ENCODE measurements around the gene RPS27L. TPM values are rescaled to one million over a fixed set of nuclear protein-coding genes. Genes with fewer than 3 reads are reported as not detected.

Gene RPS27L
- total and polyA plus RNA-seq, 2 of the 8 experiments (the other 6 are each of a cell fraction or from before 2014, with no cell fraction given), result 115 to 143 TPM

DNA sequence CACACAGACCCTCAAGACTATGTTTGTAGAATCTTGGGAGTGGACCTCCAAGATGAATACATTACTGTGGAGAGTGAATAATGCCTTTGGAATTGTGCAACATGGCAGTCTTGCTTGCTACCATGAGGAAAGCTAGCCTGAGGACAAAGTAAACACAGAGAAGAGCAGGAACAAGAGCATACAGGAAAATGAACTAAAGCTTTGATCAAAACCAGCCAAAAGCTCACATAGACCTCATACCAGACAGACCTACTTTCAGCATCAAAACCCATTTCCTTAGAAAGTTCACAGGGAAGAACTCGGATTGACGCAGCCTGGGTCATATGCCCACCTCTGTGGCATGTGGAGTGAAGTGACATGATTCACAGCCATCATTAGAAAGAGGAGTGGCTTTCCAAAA, 28.8 kb upstream of the RPS27L start (continued):
- TF ChIP-seq, protein P1, sequence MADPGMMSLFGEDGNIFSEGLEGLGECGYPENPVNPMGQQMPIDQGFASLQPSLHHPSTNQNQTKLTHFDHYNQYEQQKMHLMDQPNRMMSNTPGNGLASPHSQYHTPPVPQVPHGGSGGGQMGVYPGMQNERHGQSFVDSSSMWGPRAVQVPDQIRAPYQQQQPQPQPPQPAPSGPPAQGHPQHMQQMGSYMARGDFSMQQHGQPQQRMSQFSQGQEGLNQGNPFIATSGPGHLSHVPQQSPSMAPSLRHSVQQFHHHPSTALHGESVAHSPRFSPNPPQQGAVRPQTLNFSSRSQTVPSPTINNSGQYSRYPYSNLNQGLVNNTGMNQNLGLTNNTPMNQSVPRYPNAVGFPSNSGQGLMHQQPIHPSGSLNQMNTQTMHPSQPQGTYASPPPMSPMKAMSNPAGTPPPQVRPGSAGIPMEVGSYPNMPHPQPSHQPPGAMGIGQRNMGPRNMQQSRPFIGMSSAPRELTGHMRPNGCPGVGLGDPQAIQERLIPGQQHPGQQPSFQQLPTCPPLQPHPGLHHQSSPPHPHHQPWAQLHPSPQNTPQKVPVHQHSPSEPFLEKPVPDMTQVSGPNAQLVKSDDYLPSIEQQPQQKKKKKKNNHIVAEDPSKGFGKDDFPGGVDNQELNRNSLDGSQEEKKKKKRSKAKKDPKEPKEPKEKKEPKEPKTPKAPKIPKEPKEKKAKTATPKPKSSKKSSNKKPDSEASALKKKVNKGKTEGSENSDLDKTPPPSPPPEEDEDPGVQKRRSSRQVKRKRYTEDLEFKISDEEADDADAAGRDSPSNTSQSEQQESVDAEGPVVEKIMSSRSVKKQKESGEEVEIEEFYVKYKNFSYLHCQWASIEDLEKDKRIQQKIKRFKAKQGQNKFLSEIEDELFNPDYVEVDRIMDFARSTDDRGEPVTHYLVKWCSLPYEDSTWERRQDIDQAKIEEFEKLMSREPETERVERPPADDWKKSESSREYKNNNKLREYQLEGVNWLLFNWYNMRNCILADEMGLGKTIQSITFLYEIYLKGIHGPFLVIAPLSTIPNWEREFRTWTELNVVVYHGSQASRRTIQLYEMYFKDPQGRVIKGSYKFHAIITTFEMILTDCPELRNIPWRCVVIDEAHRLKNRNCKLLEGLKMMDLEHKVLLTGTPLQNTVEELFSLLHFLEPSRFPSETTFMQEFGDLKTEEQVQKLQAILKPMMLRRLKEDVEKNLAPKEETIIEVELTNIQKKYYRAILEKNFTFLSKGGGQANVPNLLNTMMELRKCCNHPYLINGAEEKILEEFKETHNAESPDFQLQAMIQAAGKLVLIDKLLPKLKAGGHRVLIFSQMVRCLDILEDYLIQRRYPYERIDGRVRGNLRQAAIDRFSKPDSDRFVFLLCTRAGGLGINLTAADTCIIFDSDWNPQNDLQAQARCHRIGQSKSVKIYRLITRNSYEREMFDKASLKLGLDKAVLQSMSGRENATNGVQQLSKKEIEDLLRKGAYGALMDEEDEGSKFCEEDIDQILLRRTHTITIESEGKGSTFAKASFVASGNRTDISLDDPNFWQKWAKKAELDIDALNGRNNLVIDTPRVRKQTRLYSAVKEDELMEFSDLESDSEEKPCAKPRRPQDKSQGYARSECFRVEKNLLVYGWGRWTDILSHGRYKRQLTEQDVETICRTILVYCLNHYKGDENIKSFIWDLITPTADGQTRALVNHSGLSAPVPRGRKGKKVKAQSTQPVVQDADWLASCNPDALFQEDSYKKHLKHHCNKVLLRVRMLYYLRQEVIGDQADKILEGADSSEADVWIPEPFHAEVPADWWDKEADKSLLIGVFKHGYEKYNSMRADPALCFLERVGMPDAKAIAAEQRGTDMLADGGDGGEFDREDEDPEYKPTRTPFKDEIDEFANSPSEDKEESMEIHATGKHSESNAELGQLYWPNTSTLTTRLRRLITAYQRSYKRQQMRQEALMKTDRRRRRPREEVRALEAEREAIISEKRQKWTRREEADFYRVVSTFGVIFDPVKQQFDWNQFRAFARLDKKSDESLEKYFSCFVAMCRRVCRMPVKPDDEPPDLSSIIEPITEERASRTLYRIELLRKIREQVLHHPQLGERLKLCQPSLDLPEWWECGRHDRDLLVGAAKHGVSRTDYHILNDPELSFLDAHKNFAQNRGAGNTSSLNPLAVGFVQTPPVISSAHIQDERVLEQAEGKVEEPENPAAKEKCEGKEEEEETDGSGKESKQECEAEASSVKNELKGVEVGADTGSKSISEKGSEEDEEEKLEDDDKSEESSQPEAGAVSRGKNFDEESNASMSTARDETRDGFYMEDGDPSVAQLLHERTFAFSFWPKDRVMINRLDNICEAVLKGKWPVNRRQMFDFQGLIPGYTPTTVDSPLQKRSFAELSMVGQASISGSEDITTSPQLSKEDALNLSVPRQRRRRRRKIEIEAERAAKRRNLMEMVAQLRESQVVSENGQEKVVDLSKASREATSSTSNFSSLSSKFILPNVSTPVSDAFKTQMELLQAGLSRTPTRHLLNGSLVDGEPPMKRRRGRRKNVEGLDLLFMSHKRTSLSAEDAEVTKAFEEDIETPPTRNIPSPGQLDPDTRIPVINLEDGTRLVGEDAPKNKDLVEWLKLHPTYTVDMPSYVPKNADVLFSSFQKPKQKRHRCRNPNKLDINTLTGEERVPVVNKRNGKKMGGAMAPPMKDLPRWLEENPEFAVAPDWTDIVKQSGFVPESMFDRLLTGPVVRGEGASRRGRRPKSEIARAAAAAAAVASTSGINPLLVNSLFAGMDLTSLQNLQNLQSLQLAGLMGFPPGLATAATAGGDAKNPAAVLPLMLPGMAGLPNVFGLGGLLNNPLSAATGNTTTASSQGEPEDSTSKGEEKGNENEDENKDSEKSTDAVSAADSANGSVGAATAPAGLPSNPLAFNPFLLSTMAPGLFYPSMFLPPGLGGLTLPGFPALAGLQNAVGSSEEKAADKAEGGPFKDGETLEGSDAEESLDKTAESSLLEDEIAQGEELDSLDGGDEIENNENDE (IDR thresholded peaks at IDR 0.05; ENCODE audit: insufficient replicate concordance, low read length), result no peak
- no peak for TF ChIP-seq SIN3A (conservative IDR thresholded peaks at IDR 0.05 in 1 of 2, IDR thresholded peaks at IDR 0.05 in 1 of 2; ENCODE audit: low read depth in 1 of 2, low read length in 2 of 2)
- TF ChIP-seq TEAD4 (IDR thresholded peaks at IDR 0.05; ENCODE audit: low read depth, low read length), result no peak
- TF ChIP-seq BACH1 (IDR thresholded peaks at IDR 0.05; ENCODE audit: low read length), result no peak
- TF ChIP-seq EGR1 (IDR thresholded peaks at IDR 0.05; ENCODE audit: borderline replicate concordance, low read depth, low read length), result no peak
- no peak for TF ChIP-seq POU5F1 (IDR thresholded peaks at IDR 0.05; ENCODE audit: low read depth, low read length)
- no peak for TF ChIP-seq EZH2 (IDR thresholded peaks at IDR 0.05; ENCODE audit: low read depth, low read length, severe bottlenecking)
- no peak for TF ChIP-seq CREB1 (IDR thresholded peaks at IDR 0.05)
- TF ChIP-seq CHD1 (IDR thresholded peaks at IDR 0.05; ENCODE audit: low read depth, low read length), result no peak
- no peak for TF ChIP-seq SRF (IDR thresholded peaks at IDR 0.05; ENCODE audit: low read depth, low read length)

All from H1 (cell line).